ENCODE measurements around the gene SEMA6D.

The SEMA6D gene, protein sequence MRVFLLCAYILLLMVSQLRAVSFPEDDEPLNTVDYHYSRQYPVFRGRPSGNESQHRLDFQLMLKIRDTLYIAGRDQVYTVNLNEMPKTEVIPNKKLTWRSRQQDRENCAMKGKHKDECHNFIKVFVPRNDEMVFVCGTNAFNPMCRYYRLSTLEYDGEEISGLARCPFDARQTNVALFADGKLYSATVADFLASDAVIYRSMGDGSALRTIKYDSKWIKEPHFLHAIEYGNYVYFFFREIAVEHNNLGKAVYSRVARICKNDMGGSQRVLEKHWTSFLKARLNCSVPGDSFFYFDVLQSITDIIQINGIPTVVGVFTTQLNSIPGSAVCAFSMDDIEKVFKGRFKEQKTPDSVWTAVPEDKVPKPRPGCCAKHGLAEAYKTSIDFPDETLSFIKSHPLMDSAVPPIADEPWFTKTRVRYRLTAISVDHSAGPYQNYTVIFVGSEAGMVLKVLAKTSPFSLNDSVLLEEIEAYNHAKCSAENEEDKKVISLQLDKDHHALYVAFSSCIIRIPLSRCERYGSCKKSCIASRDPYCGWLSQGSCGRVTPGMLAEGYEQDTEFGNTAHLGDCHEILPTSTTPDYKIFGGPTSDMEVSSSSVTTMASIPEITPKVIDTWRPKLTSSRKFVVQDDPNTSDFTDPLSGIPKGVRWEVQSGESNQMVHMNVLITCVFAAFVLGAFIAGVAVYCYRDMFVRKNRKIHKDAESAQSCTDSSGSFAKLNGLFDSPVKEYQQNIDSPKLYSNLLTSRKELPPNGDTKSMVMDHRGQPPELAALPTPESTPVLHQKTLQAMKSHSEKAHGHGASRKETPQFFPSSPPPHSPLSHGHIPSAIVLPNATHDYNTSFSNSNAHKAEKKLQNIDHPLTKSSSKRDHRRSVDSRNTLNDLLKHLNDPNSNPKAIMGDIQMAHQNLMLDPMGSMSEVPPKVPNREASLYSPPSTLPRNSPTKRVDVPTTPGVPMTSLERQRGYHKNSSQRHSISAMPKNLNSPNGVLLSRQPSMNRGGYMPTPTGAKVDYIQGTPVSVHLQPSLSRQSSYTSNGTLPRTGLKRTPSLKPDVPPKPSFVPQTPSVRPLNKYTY

DNA sequence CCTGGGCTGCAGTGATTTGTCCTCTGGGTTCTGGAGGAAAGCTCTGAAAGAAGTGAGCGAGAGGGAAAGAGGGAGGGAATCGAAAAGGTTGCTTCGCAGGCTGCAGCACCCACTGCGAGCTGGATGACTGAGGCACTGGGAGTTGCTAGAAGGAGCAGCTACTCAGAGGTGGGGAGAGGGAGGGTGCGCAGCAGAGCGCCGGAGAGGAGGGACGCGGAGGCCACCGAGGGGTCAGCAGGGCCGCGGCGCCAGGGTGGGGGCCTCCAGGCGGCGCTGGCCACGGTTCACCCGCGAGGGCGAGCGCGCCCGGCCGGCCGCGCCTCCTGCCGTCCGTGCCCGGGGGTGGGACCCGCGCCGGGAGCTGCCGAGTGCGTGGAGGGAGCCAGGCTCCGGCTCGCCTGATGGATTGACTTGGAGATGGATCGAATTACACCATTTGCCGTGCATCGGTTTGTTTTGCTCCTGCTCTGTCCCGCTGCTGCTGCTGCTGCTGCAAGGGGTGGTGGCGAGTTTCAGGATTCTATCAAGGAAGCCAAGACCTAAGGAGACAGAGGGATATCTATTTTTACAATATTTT, at the start of gene SEMA6D:
Gene SEMA6D (plus strand): TSS at position 470 of the 577 bp plus-strand sequence. CDS start 42,294 bp downstream, outside the sequence.
- Mint-ChIP-seq H3K4me1 (ENCODE audit: low read depth) (no peaks in the 10 kb centered on the region), H3K36me3 (ENCODE audit: low read depth) (no peaks in the 10 kb centered on the region), H3K4me3 (no peak within 1 kb of the TSS), H3K27ac (no peak within 1 kb of the TSS), H3K27me3 (ENCODE audit: low read depth) (peaks cover 57% of the 10 kb centered on the region), H3K9me3 (no peaks in the 10 kb centered on the region)

DNA sequence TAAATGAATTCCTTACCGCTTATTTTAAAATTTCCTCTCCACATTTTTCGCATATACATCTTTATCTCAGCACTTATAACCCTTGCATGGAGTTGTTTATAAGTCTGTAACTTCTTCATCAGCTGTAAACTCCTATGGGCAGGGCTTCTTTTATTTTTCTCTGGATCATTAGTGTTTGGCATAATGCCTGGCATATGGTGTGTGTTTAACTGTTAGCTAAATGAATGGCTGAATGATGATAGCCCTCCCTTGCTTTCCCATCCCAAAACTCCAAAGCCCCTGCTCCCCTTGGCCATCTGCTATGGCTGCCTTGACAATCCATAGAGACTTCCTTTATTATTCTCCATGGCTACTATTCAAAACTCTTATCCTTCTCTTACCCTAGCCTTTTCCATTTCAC, 48.1 kb upstream of the SEMA6D start:
- Mint-ChIP-seq H3K4me1 (ENCODE audit: low read depth) (no peaks in the 10 kb centered on the region), H3K27me3 (ENCODE audit: low read depth) (no peaks in the 10 kb centered on the region), H3K4me3 (no peak overlapping the region), H3K9me3 (peaks cover 5% of the 10 kb centered on the region), H3K27ac (no peak overlapping the region), H3K36me3 (ENCODE audit: low read depth) (no peaks in the 10 kb centered on the region)

- no peak overlapping the region for H3K27ac Mint-ChIP-seq
Observed at GRCh38 chr15:47670365-47670764, 46.9 kb upstream of the SEMA6D start.

GRCh38 chr15:47673232-47673761, 44.0 kb upstream of the SEMA6D start:
- Mint-ChIP-seq H3K4me1 (ENCODE audit: low read depth) (no peaks in the 10 kb centered on the region), H3K27ac (no peak overlapping the region), H3K27me3 (ENCODE audit: low read depth) (no peaks in the 10 kb centered on the region), H3K4me3 (no peak overlapping the region), H3K9me3 (no peaks in the 10 kb centered on the region), H3K36me3 (ENCODE audit: low read depth) (no peaks in the 10 kb centered on the region)

More at GRCh38 chr15:47670365-47670764, 46.9 kb upstream of the SEMA6D start:
- Mint-ChIP-seq H3K36me3 (ENCODE audit: low read depth) (no peaks in the 10 kb centered on the region), H3K27me3 (ENCODE audit: low read depth) (no peaks in the 10 kb centered on the region), H3K9me3 (peaks cover 5% of the 10 kb centered on the region), H3K4me3 (no peak overlapping the region), H3K4me1 (ENCODE audit: low read depth) (no peaks in the 10 kb centered on the region)

- H3K27me3 Mint-ChIP-seq (ENCODE audit: low read depth), result no peaks in the 10 kb centered on the region
- H3K4me1 Mint-ChIP-seq (ENCODE audit: low read depth), result no peaks in the 10 kb centered on the region
- H3K9me3 Mint-ChIP-seq, result no peaks in the 10 kb centered on the region
- H3K4me3 Mint-ChIP-seq, result no peak overlapping the region
- no peaks in the 10 kb centered on the region for H3K36me3 Mint-ChIP-seq (ENCODE audit: low read depth)
- no peak overlapping the region for H3K27ac Mint-ChIP-seq
Observed at GRCh38 chr15:47674586-47675232, 42.6 kb upstream of the SEMA6D start.

GRCh38 chr15:47675735-47676134, 41.6 kb upstream of the SEMA6D start:
- Mint-ChIP-seq H3K27ac (no peak overlapping the region), H3K9me3 (no peaks in the 10 kb centered on the region), H3K36me3 (ENCODE audit: low read depth) (no peaks in the 10 kb centered on the region), H3K4me1 (ENCODE audit: low read depth) (no peaks in the 10 kb centered on the region), H3K27me3 (ENCODE audit: low read depth) (no peaks in the 10 kb centered on the region), H3K4me3 (no peak overlapping the region)

DNA sequence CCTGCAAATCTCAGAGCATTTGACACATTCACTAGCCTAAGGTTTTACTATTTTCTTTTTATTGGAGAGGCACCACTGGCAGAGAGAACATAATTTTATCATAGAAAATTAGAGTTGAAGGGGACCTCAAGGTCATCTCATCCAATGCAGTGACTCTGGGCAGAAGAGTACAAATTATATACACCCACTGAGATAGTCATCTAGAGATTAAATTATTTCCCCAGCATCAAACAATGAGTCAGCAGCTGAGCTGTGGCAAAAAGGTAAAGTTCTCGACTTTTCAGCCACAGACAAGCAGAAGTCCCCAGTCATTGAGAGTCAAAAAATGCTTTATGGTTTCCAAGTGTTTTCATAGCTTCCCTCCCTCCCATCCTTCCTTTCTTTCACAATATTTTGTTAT, 39.3 kb upstream of the SEMA6D start:
- no peak overlapping the region for H3K27ac Mint-ChIP-seq
- no peaks in the 10 kb centered on the region for H3K9me3 Mint-ChIP-seq
- H3K27me3 Mint-ChIP-seq (ENCODE audit: low read depth), result no peaks in the 10 kb centered on the region
- H3K4me1 Mint-ChIP-seq (ENCODE audit: low read depth), result no peaks in the 10 kb centered on the region
- H3K36me3 Mint-ChIP-seq (ENCODE audit: low read depth), result no peaks in the 10 kb centered on the region
- H3K4me3 Mint-ChIP-seq, result no peak overlapping the region

- no peaks in the 10 kb centered on the region for H3K36me3 Mint-ChIP-seq (ENCODE audit: low read depth)
- H3K27ac Mint-ChIP-seq, result no peak overlapping the region
- H3K27me3 Mint-ChIP-seq (ENCODE audit: low read depth), result no peaks in the 10 kb centered on the region
- no peaks in the 10 kb centered on the region for H3K4me1 Mint-ChIP-seq (ENCODE audit: low read depth)
- no peak overlapping the region for H3K4me3 Mint-ChIP-seq
- no peaks in the 10 kb centered on the region for H3K9me3 Mint-ChIP-seq
Observed at GRCh38 chr15:47682661-47683060, 34.6 kb upstream of the SEMA6D start.

DNA sequence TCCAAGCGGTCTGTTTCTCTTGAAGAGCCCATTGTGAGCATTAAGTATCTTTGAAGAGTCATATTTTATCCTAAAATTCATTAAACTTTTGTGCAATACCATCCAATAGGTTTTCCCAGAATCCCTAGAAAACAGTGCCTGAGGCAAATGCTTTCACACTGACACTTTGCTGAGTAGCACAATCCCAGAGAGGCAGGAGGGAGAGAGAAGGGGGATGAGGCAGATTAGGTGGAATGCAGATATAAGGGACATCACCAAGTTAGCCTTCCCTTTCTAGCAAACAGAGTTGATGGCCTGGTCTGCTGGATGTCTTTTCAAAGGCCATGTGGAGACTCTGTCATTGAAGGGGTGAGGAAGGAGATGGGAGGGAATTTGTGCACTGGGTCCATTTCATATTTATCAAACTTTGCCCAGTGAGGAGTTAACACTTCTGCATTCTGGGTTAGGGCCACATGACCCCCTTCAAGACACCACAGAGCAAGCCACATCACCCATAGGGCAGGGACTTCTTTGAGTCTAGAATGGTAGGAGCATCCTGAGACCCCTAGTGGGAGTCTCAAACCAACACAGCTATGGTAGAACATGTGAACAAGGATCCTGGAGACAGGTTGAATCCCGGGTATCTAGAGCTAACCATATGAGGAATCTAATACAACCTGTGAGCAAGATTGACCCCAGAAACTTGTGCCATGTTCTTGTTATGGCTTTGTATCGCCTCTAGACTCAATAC, 32.0 kb upstream of the SEMA6D start:
- no peak overlapping the region for H3K4me3 Mint-ChIP-seq
- no peaks in the 10 kb centered on the region for H3K4me1 Mint-ChIP-seq (ENCODE audit: low read depth)
- no peaks in the 10 kb centered on the region for H3K36me3 Mint-ChIP-seq (ENCODE audit: low read depth)
- H3K27ac Mint-ChIP-seq, result no peak overlapping the region
- H3K27me3 Mint-ChIP-seq (ENCODE audit: low read depth), result no peaks in the 10 kb centered on the region
- no peaks in the 10 kb centered on the region for H3K9me3 Mint-ChIP-seq

- H3K4me1 Mint-ChIP-seq (ENCODE audit: low read depth), result no peaks in the 10 kb centered on the region
- no peak overlapping the region for H3K4me3 Mint-ChIP-seq
- H3K27ac Mint-ChIP-seq, result no peak overlapping the region
- H3K9me3 Mint-ChIP-seq, result no peaks in the 10 kb centered on the region
- H3K27me3 Mint-ChIP-seq (ENCODE audit: low read depth), result no peaks in the 10 kb centered on the region
- H3K36me3 Mint-ChIP-seq (ENCODE audit: low read depth), result no peaks in the 10 kb centered on the region
Observed at GRCh38 chr15:47688573-47689086, 28.7 kb upstream of the SEMA6D start.

DNA sequence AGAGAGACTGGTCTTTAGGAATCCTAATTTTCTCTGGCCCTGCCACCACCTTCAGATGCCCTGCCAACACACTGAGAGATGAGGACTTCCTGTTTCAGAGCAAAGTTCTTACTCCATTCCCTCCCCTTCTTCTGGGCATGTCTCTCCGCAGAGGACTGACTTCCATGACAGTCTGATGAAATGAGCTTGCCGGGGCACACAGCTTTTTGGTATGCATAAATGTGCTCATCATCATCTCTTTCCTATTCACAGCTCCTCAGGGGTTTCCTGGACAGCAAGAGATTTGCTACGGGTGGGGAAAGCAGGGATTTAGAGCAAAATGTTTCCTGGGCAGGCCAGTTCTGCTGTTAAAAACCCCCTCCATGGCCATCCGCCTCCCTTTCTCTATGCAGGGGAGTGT, 27.6 kb upstream of the SEMA6D start:
- Mint-ChIP-seq H3K36me3 (ENCODE audit: low read depth) (no peaks in the 10 kb centered on the region), H3K4me3 (no peak overlapping the region), H3K27ac (no peak overlapping the region), H3K9me3 (no peaks in the 10 kb centered on the region), H3K27me3 (ENCODE audit: low read depth) (no peaks in the 10 kb centered on the region), H3K4me1 (ENCODE audit: low read depth) (no peaks in the 10 kb centered on the region)

DNA sequence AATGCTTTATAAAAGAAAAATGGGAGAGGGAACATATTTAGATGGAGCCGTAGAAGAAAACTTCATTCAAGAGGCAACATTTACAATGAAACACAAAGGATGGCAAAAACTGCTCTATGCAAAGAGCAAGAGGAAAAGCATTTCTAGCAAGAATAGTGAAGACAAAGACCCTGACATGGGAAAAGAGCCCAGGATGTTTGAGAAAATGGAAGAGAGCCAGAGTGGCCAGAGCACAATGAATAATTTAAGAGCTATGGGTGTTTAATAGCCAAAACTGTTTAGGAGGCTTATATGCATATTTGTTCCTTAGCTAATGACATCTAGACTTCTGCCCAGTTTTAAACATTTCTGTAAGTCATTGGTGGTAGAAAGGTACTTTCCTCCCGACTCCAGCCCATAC, 25.4 kb upstream of the SEMA6D start:
- no peaks in the 10 kb centered on the region for H3K4me1 Mint-ChIP-seq (ENCODE audit: low read depth)
- no peak overlapping the region for H3K27ac Mint-ChIP-seq
- no peaks in the 10 kb centered on the region for H3K27me3 Mint-ChIP-seq (ENCODE audit: low read depth)
- H3K9me3 Mint-ChIP-seq, result no peaks in the 10 kb centered on the region
- H3K4me3 Mint-ChIP-seq, result no peak overlapping the region
- H3K36me3 Mint-ChIP-seq (ENCODE audit: low read depth), result no peaks in the 10 kb centered on the region

- H3K4me3 Mint-ChIP-seq, result no peak overlapping the region
- H3K36me3 Mint-ChIP-seq (ENCODE audit: low read depth), result no peaks in the 10 kb centered on the region
- no peaks in the 10 kb centered on the region for H3K27me3 Mint-ChIP-seq (ENCODE audit: low read depth)
- H3K4me1 Mint-ChIP-seq (ENCODE audit: low read depth), result no peaks in the 10 kb centered on the region
- no peaks in the 10 kb centered on the region for H3K9me3 Mint-ChIP-seq
- no peak overlapping the region for H3K27ac Mint-ChIP-seq
Observed at GRCh38 chr15:47696351-47696750, 21.0 kb upstream of the SEMA6D start.

Measured in T-helper 1 cell treated with Interleukin-12 subunit alpha and Interleukin-12 subunit beta and Interleukin-4 antibody, amounts not matched to agents 30 μg/mL and 1 μg/mL, for 36 hours (primary cell).